Right atrium auricular region (tissue), 2 donors: ENCODE measurements around the gene RMND5B. TPM values are rescaled to one million over a fixed set of nuclear protein-coding genes. Genes with fewer than 3 reads are reported as not detected.
A peak's percentile ranks its signal among the peaks of the same experiment; 100 is the strongest.

Experiments used
- DNase-seq: peaks from one replicate; pipeline ENCODE4 v3.0.0-alpha.2; 2019; ENCODE audit warnings: low spot score
- H3K27ac ChIP-seq, 2 donors: fragments of 200-600 bp; sonication (generic); 1 replicate in 1 of 2; 2 replicates in 1 of 2; pipeline ENCODE4 v1.5.1; 2016 to 2019
- H3K27me3 ChIP-seq, 2 donors: fragments of 200-600 bp; sonication (generic); one replicate each; pipeline versions ENCODE4 v1.5.1 to v1.6.0; 2017 to 2019
- H3K36me3 ChIP-seq: fragments of 200-600 bp; sonication (generic); one replicate; pipeline ENCODE4 v1.5.1; 2016
- H3K4me1 ChIP-seq, 2 donors: fragments of 200-600 bp; sonication (generic); one replicate each; pipeline versions ENCODE4 v1.5.1 to v1.6.0; 2017 to 2019
- H3K4me3 ChIP-seq, 2 donors: fragments of 200-600 bp; sonication (generic); 1 replicate in 1 of 2; 2 replicates in 1 of 2; pipeline ENCODE4 v1.5.1; 2017 to 2019; ENCODE audit warnings: mild to moderate bottlenecking in 1 of 2, moderate library complexity in 1 of 2
- H3K9me3 ChIP-seq, 2 donors: fragments of 200-600 bp; sonication (generic); one replicate each; pipeline ENCODE4 v1.5.1; 2019
- total RNA-seq, 2 donors: library from RNA; depleted of rRNA; stranded (reverse); fragments of >200 nt; gene quantifications; one replicate each; pipeline ENCODE4 v1.1.0, GENCODE V29; 2016
- TF ChIP-seq, protein P1 (sequence below), 2 donors: fragments of 200-600 bp; sonication (generic); IDR thresholded peaks; one replicate each; pipeline ENCODE4 v1.5.1; 2019; ENCODE audit warnings: antibody characterized with exemption in 2 of 2

RMND5B gene
- total RNA-seq, 2 donors from 2014 or later, result 28.9 to 31.4 TPM

DNA sequence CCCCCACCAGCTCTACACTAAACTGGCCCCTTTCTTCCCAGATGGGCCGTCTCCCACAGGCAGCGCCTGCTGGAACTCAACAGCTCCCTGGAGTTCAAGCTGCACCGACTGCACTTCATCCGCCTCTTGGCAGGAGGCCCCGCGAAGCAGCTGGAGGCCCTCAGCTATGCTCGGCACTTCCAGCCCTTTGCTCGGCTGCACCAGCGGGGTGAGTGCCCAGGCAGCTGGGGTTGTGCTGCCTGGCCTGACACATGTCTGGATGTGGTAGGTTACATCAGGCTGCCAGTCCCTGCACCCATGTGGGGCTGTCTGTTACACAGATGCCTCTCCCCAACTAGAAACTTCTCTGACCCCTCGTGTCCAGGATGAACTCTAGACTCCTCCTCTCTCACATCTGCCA, 13.1 kb downstream of the RMND5B start:
- no peak overlapping the region for H3K4me3 ChIP-seq
- no peaks in the 10 kb centered on the region for H3K9me3 ChIP-seq
- TF ChIP-seq, protein P1, sequence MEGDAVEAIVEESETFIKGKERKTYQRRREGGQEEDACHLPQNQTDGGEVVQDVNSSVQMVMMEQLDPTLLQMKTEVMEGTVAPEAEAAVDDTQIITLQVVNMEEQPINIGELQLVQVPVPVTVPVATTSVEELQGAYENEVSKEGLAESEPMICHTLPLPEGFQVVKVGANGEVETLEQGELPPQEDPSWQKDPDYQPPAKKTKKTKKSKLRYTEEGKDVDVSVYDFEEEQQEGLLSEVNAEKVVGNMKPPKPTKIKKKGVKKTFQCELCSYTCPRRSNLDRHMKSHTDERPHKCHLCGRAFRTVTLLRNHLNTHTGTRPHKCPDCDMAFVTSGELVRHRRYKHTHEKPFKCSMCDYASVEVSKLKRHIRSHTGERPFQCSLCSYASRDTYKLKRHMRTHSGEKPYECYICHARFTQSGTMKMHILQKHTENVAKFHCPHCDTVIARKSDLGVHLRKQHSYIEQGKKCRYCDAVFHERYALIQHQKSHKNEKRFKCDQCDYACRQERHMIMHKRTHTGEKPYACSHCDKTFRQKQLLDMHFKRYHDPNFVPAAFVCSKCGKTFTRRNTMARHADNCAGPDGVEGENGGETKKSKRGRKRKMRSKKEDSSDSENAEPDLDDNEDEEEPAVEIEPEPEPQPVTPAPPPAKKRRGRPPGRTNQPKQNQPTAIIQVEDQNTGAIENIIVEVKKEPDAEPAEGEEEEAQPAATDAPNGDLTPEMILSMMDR (IDR thresholded peaks at IDR 0.05), result no peak
- H3K27me3 ChIP-seq, result no peaks in the 10 kb centered on the region
- no peaks in the 10 kb centered on the region for H3K4me1 ChIP-seq
- H3K27ac ChIP-seq, result no peak overlapping the region
- DNase-seq, result no peak
- H3K36me3 ChIP-seq, result peaks cover 78% of the 10 kb centered on the region

DNA sequence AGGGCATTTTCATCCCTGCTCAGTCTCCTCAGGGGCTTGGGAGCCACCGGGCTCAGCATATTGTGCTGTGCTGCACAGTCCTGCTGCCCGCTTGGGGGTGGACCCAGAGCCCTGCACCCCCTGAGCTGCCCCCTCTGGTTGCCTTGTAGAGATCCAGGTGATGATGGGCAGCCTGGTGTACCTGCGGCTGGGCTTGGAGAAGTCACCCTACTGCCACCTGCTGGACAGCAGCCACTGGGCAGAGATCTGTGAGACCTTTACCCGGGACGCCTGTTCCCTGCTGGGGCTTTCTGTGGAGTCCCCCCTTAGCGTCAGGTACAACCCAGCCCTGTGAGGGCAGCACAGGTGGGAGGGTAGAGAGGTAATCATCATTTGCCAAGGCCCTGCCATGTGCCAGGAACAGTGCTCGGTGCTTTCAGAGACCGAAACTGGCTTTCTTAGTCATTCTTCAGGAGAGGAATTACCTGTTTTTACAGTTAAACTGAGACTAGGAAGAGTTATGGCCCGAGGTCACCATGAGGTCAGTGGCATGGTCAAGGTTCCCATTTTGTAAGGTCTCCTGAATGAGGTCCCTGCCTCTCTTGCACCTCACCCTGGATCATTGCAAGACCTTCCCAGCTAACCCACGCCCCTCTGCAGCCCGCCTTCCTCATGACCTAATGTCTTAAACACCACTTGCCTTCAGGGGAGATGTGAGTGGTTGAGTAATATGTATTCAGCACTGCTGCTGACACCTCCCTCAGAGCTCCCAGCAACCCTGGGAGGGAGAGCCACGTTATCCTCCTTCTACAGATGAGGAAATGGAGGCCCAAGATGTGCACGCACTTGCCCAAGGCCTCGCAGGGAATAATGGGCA, 15.4 kb downstream of the RMND5B start:
- H3K4me3 ChIP-seq, result no peak overlapping the region
- TF ChIP-seq, protein P1 (IDR thresholded peaks at IDR 0.05), result peak; percentile 20 to 70
- no peak for DNase-seq
- no peaks in the 10 kb centered on the region for H3K9me3 ChIP-seq
- H3K36me3 ChIP-seq, result peaks cover 86% of the 10 kb centered on the region
- peaks cover 0 to 4% of the 10 kb centered on the region in 2 donors for H3K4me1 ChIP-seq
- H3K27ac ChIP-seq, result no peak overlapping the region
- no peaks in the 10 kb centered on the region for H3K27me3 ChIP-seq

DNA sequence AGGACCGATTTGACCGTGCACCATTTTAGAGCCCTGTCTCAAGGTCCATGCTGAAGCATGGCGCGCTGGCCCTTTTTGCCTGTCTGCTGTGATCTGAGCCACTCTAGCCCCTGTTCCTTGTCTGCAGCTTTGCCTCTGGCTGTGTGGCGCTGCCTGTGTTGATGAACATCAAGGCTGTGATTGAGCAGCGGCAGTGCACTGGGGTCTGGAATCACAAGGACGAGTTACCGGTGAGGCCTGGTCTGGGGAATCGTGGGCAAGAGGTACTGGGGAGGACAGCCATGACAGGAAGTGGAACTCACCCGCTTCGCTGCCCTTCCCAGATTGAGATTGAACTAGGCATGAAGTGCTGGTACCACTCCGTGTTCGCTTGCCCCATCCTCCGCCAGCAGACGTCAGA, 16.6 kb downstream of the RMND5B start:
- Histone ChIP-seq H3K4me3 (no peak overlapping the region), H3K27me3 (no peaks in the 10 kb centered on the region), H3K36me3 (peaks cover 85% of the 10 kb centered on the region), H3K9me3 (no peaks in the 10 kb centered on the region), H3K27ac (no peak overlapping the region), H3K4me1 (peaks cover 0 to 12% of the 10 kb centered on the region in 2 donors)
- TF ChIP-seq, protein P1 (IDR thresholded peaks at IDR 0.05), result no peak
- no peak for DNase-seq

DNA sequence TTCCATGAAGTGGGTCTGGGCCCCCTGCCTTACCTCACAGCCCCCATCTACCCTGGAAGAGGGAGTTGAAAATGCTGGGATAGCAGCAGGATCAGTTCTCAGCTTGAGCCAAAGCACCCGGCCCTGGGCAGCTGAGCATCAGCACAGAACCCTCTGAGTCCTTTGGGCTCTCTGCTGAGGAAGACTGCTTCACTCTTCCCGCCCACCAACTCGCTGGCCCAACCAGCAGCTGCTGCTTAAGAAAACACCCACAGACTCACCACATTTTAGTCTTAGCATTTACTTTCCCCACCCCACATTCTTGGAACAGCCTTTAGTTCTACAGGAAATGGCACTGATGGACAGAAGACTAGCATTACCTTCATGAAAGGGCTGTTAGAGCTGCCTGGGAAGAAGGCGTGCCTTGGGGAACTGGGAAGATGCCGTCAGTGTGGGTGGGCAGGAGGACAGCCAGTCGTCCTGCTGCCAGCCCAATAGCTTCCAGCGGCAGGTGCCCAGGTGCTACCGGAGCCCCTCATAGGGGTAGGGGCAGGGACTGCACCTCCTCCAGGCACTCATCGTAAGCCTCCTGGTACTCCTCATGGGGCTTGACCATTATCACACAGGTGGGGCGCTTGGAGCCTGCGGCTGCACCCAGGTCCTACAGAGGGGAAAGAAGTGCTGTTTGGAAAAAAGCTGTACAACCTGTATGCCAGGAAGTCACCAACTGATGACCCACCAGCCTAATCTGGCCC, 18.6 kb downstream of the RMND5B start:
- TF ChIP-seq, protein P1 (IDR thresholded peaks at IDR 0.05), result no peak
- Histone ChIP-seq H3K36me3 (peaks cover 66% of the 10 kb centered on the region), H3K4me3 (no peak overlapping the region), H3K9me3 (no peaks in the 10 kb centered on the region), H3K27me3 (no peaks in the 10 kb centered on the region), H3K4me1 (peaks cover 0 to 26% of the 10 kb centered on the region in 2 donors), H3K27ac (no peak overlapping the region)
- no peak for DNase-seq

DNA sequence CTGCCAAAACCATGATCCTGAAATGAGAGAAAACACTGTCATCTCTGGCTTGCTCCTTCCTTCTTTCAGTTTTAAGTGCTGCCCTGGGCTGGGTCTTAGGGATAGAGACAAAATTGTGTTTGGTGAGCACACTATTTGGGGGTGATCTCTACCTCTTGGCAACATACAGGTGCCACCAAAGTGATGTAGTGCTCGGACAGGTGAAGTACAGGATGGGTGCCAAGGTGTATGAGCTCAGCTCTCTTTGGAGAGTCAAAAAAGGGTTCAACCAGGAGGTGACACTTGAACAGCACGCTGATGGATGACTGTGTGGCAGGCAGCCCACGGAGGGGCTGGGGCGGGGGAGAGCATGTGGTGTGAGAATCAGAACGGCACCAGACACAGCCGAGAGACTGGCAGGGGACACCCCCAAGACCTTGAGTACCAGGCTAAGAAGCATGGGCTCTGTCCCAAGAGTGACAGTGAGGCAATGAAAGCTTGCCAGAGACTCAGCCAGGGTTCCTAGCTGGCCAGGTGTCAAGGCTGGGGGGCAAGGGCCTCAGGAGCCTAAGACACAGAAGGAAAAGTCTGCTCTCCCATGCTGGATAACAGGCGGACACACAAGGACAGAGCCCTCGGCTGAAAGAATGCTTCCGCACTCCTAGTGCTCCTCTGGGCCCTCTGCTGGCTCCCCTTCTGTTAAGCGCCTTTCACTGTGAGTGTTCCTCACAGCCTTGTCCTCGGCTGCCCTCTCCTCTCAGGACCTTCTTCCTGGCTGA, 20.3 kb downstream of the RMND5B start:
- H3K36me3 ChIP-seq, result peaks cover 51% of the 10 kb centered on the region

More for the DNA sequence above, 20.3 kb downstream of the RMND5B start:
- TF ChIP-seq, protein P1 (IDR thresholded peaks at IDR 0.05), result no peak
- no peaks in the 10 kb centered on the region for H3K9me3 ChIP-seq
- H3K4me1 ChIP-seq, result peaks cover 0 to 28% of the 10 kb centered on the region in 2 donors
- DNase-seq, result no peak
- H3K4me3 ChIP-seq, result no peak overlapping the region
- H3K27ac ChIP-seq, result no peak overlapping the region
- H3K27me3 ChIP-seq, result no peaks in the 10 kb centered on the region
